CD4-positive, alpha-beta T cell treated with Interleukin-2 at 100 ng/mL for 4 hours (primary cell): ENCODE measurements around the gene LONP1.
"Not testable (repeated sequence)": the region's sequence is repeated elsewhere in the genome, so short reads cannot be mapped to it uniquely, and the experiment has no call there.

Experiments
- DNase-seq: peaks from one replicate; pipeline ENCODE4 v3.0.0-alpha.2; 2020; ENCODE audit warnings: low spot score

LONP1 gene

GRCh38 chr19:5693195-5694166 lies 26.5 kb downstream of the LONP1 start:
- no peak for DNase-seq

GRCh38 chr19:5692723-5693194 lies 27.2 kb downstream of the LONP1 start:
- no peak for DNase-seq

GRCh38 chr19:5691822-5692722 lies 27.9 kb downstream of the LONP1 start:
- no peak for DNase-seq

GRCh38 chr19:5690955-5691821 lies 28.8 kb downstream of the LONP1 start:
- peak; percentile 25 for DNase-seq

GRCh38 chr19:5690125-5690954 lies 29.6 kb downstream of the LONP1 start, which contains the start of gene RPL36:
RPL36 (plus strand) TSS chr19:5690295; CDS start chr19:5690508, 213 bp downstream.
- peak; percentile 98 for DNase-seq

- not testable (repeated sequence) for DNase-seq
Observed at GRCh38 chr19:5688262-5688881, 31.6 kb downstream of the LONP1 start.

- DNase-seq: no peak
Observed at GRCh38 chr19:5687360-5688198, 32.4 kb downstream of the LONP1 start.

- peak; percentile 96 for DNase-seq
Observed at GRCh38 chr19:5686647-5687359, 33.1 kb downstream of the LONP1 start.

- DNase-seq: no peak
Observed at GRCh38 chr19:5686326-5686646, 33.7 kb downstream of the LONP1 start.

- DNase-seq: no peak
Observed at GRCh38 chr19:5684694-5685430, 35.1 kb downstream of the LONP1 start.

- DNase-seq: no peak
Observed at GRCh38 chr19:5683177-5683886, 36.6 kb downstream of the LONP1 start.

- no peak for DNase-seq
Observed at GRCh38 chr19:5682107-5682482, 37.9 kb downstream of the LONP1 start.

GRCh38 chr19:5681391-5682106 lies 38.4 kb downstream of the LONP1 start:
- no peak for DNase-seq

GRCh38 chr19:5680437-5681368 lies 39.2 kb downstream of the LONP1 start, which contains the start of the genes HSD11B1L and MICOS13:
HSD11B1L (plus strand) TSS chr19:5681027; CDS start chr19:5684833, 3,806 bp downstream.
MICOS13 (minus strand) TSS chr19:5680516; CDS start chr19:5680486, 30 bp downstream.
- peak; percentile 99 for DNase-seq

GRCh38 chr19:5680084-5680436 lies 39.9 kb downstream of the LONP1 start:
- DNase-seq: no peak
